Immature natural killer cell (primary cell): ENCODE data around the gene HTATIP2. TPM values are rescaled to one million over a fixed set of nuclear protein-coding genes. Genes with fewer than 3 reads are reported as not detected.
A peak's percentile ranks its signal among the peaks of the same experiment; 100 is the strongest.
"Not testable (repeated sequence)": the region's sequence is repeated elsewhere in the genome, so short reads cannot be mapped to it uniquely, and the experiment has no call there.

Experiments
- DNase-seq, 3 donors: peaks; one replicate each; pipeline ENCODE4 v3.0.0; 2022; ENCODE audit warnings: mixed read lengths in 1 of 3
- H3K27ac Mint-ChIP-seq, 6 donors: one replicate each; pipeline ENCODE4 v1.8.0; 2020; ENCODE audit warnings: mixed read lengths in 6 of 6, mild to moderate bottlenecking in 5 of 6, inconsistent platforms in 4 of 6, moderate library complexity in 3 of 6
- H3K27me3 Mint-ChIP-seq, 3 donors: one replicate each; pipeline ENCODE4 v1.8.0; 2020 to 2021; ENCODE audit warnings: low read depth in 3 of 3, mild to moderate bottlenecking in 3 of 3, mixed read lengths in 3 of 3, moderate library complexity in 3 of 3, inconsistent platforms in 1 of 3
- H3K36me3 Mint-ChIP-seq, 3 donors: one replicate each; pipeline ENCODE4 v1.8.0; 2020; ENCODE audit warnings: mixed read lengths in 3 of 3, inconsistent platforms in 2 of 3, mild to moderate bottlenecking in 2 of 3
- H3K4me1 Mint-ChIP-seq, 2 donors: one replicate each; pipeline ENCODE4 v1.8.0; 2020; ENCODE audit warnings: inconsistent platforms in 2 of 2, mild to moderate bottlenecking in 2 of 2, mixed read lengths in 2 of 2, moderate library complexity in 1 of 2
- H3K4me3 Mint-ChIP-seq, 5 donors: one replicate each; pipeline ENCODE4 v1.8.0; 2020; ENCODE audit warnings: mild to moderate bottlenecking in 5 of 5, mixed read lengths in 5 of 5, inconsistent platforms in 3 of 5, moderate library complexity in 3 of 5
- H3K9me3 Mint-ChIP-seq, 6 donors: one replicate each; pipeline ENCODE4 v1.8.0; 2020; ENCODE audit warnings: mild to moderate bottlenecking in 6 of 6, mixed read lengths in 6 of 6, inconsistent platforms in 4 of 6, moderate library complexity in 3 of 6
- polyA plus RNA-seq, 3 donors: library from polyadenylated mRNA; unstranded; fragments of 300-500 nt; fragmentation: Illumina TruSeq; gene quantifications; one replicate each; pipeline ENCODE4 v1.2.3, GENCODE V29; 2021

HTATIP2 gene
- polyA plus RNA-seq, 3 donors from 2014 or later, result 61.2 to 67.9 (median 61.6) TPM

DNA sequence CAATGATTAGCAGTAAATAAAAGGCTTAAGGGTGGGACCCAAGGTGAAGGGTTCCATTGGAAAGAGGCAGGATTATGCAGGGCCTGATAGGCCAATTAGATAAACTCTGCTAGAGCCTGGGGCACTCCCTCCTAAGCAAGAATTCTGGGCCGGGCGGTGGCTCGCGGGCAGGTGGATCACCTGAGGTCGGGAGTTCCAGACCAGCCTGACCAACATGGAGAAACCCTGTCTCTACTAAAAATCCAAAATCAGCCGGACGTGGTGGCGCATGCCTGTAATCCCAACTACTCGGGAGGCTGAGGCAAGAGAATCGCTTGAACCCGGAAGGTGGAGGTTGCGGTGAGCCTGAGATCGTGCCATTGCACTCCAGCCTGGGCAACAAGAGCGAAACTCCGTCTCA, 22.5 kb downstream of the HTATIP2 start:
- DNase-seq, H3K9me3 Mint-ChIP-seq: not testable (repeated sequence)
- Mint-ChIP-seq H3K4me3 (peak overlapping the region; percentile 60 to 99 (median 98)), H3K36me3 (peaks cover 0 to 19% (median 7%) of the 10 kb centered on the region in 3 donors), H3K27me3 (peaks cover 7 to 13% (median 13%) of the 10 kb centered on the region in 3 donors), H3K27ac (peak overlapping the region; percentile 62 to 100 (median 86)), H3K4me1 (peaks cover 22 to 26% of the 10 kb centered on the region in 2 donors)

DNA sequence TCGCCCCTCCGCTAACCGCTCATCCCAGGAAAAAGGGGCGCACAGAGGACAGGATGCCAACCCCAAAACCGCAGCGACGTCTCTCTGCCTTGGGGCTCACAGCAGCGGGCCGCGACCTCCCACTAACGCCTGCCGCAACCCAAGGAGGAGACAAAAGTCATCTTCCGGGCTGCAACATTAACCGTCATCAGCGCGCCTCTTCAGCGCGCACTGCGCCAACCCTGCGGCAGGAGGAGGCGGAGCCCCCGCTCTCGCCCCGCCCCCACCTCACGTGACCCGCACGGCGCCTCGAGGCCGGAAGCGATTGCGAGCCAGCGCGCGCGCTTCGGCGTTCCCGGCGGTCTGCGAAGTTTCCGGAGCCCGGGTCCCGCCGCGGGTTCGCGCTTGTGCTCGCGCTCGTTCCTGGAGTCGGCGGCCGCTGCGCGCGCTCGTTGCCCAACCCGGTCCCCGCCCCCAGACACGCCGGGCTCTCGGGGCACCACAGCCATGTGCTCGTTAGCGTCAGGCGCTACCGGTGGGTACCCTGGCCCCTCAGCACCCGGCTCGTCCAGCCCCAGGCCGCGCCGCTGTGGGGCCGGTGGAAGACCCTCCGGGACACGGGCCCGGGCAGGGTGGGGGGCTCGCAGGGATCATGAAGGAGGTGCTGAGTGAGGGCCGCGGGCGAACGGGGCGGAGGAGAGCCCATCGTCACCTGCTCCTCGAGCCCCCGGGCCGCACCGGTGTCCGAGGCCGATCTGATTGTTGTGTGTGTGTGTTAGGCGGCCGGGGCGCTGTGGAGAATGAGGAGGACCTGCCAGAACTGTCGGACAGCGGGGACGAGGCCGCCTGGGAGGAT, 24.0 kb downstream of the HTATIP2 start, which contains the start of gene PRMT3:
PRMT3 (plus strand) TSS at position 456 of the 835 bp plus-strand sequence; CDS start at position 487, 31 bp downstream.
- Mint-ChIP-seq H3K4me1 (peaks cover 22 to 26% of the 10 kb centered on the region in 2 donors), H3K27me3 (peaks cover 7 to 13% (median 13%) of the 10 kb centered on the region in 3 donors), H3K36me3 (peaks cover 0 to 12% (median 0%) of the 10 kb centered on the region in 3 donors), H3K4me3 (peak within 1 kb of the TSS; percentile 95 to 99 (median 99)), H3K9me3 (no peaks in the 10 kb centered on the region), H3K27ac (peak within 1 kb of the TSS; percentile 96 to 100 (median 99))
- peak; percentile 97 to 98 (median 98) for DNase-seq

DNA sequence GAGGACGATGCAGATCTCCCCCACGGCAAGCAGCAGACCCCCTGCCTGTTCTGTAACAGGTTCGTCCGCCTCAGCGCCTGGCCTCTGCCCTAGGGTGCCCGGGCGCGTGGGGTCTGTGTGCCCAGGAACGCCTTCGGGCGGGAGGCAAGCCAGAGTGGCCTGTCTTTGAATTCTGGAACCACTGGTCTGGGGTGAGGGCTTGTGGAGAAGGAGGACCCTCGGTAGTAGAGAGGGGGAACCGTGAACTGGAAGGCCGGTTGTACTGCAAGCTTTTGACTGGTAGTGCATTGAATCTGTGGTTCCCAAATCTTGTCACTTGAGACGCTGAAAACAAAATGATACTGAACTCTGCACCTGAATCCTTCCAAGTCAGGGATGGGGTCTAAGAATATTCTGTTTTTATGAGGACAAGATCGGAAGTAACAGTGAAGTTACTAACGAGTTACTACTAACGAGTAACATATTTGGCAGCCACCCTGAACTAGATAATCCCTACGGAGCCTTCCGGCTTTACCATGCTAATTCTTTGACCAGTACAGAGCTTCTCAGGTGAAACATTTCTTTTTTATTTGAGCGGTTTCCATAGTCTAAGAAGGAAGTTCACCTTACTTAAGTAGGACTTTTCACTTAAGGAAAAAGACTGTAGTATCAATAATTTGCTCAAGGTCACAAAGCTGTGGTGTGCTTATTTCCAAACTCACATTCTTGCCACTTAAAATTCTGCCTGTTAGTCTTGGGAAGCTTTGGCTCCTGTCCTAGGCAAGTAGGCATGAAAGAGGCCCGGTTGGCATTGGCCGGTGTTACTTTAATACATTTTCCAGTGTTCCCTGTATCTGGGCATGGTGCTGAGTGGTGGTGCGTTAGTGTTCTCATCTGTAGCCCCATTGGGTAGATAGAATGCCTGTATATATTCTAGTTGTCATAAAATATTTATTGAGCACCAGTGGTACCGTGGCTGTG, 24.9 kb downstream of the HTATIP2 start:
- H3K27ac Mint-ChIP-seq, result peak overlapping the region; percentile 93 to 99 (median 95)
- no peaks in the 10 kb centered on the region for H3K9me3 Mint-ChIP-seq
- no peak for DNase-seq

DNA sequence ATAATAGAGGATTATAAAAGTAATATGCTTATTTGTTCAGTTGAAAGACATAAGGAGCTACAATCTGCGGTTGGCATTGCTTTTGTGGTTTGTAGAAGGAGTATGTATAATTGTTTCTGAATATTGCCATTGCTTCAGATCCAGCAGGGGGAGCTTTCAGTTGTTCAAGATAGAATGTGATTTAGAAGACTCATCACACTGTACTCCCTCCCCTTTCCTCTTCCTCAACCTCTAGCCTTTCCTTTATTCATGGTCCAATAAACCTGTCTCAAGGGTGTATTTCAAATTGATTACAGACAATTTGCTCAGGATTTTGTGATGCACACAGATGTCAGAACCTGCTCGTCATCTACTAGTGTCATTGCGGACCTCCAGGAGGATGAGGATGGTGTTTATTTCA, 33.8 kb downstream of the HTATIP2 start:
- peak; percentile 5 to 24 (median 14) for DNase-seq

More for the DNA sequence above, 24.9 kb downstream of the HTATIP2 start:
- Mint-ChIP-seq H3K36me3 (peaks cover 0 to 11% (median 0%) of the 10 kb centered on the region in 3 donors), H3K27me3 (peaks cover 7 to 13% (median 13%) of the 10 kb centered on the region in 3 donors), H3K4me1 (peaks cover 22 to 26% of the 10 kb centered on the region in 2 donors), H3K4me3 (peak overlapping the region; percentile 95 to 99 (median 99))

DNA sequence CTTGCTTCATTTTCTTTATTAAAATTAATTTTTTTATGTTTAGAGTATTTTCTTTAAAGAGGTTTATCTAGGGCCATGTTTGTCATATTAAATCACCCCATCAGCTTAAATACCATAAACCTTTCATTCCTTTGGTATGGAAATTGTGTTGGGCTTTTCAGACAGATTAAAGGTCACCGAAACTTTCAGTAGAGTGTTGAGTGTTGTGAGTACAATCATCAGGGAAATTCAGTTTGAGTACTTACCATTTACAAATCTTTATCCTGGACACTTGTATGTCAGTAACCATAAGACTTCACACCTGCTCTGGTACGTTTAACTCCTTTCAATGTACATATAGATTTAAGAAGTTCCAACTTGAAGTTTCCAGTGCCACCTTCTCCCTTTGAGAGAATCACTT, 36.0 kb downstream of the HTATIP2 start:
- H3K4me3 Mint-ChIP-seq, result no peak overlapping the region
- H3K36me3 Mint-ChIP-seq, result peaks cover 3 to 28% (median 20%) of the 10 kb centered on the region in 3 donors
- no peaks in the 10 kb centered on the region for H3K9me3 Mint-ChIP-seq
- peaks cover 2 to 12% of the 10 kb centered on the region in 2 donors for H3K4me1 Mint-ChIP-seq
- H3K27me3 Mint-ChIP-seq, result no peaks in the 10 kb centered on the region
- DNase-seq, result no peak
- no peak overlapping the region for H3K27ac Mint-ChIP-seq

More for the DNA sequence above, 33.8 kb downstream of the HTATIP2 start:
- Mint-ChIP-seq H3K4me1 (peaks cover 2 to 12% of the 10 kb centered on the region in 2 donors), H3K9me3 (no peaks in the 10 kb centered on the region), H3K27me3 (no peaks in the 10 kb centered on the region), H3K27ac (peak overlapping the region in 1 of 6 donors; percentile 18), H3K36me3 (peaks cover 3 to 30% (median 21%) of the 10 kb centered on the region in 3 donors), H3K4me3 (no peak overlapping the region)

DNA sequence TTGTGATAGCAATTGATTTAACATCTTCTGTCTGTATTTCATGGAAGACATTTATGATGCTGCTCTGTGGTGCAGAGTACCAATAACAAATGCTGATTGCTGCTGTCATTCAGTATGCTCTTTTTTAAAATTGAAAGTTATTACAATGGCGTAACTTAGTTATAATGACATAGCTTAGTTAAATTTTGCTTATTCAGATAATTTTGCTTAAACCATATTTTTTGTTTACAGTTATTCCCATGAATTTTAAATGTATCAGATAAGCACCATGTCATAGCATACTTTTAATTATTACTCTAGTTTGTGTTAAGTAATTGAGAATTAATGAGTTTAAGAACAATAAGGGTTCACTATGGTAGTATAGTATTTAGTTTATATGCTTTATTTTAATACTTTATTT, 39.5 kb downstream of the HTATIP2 start:
- Mint-ChIP-seq H3K27ac (no peak overlapping the region), H3K4me1 (peaks cover 0 to 5% of the 10 kb centered on the region in 2 donors), H3K36me3 (peaks cover 11 to 32% (median 31%) of the 10 kb centered on the region in 3 donors), H3K4me3 (no peak overlapping the region), H3K9me3 (no peaks in the 10 kb centered on the region), H3K27me3 (peaks cover 0 to 2% (median 0%) of the 10 kb centered on the region in 3 donors)
- DNase-seq, result no peak

DNA sequence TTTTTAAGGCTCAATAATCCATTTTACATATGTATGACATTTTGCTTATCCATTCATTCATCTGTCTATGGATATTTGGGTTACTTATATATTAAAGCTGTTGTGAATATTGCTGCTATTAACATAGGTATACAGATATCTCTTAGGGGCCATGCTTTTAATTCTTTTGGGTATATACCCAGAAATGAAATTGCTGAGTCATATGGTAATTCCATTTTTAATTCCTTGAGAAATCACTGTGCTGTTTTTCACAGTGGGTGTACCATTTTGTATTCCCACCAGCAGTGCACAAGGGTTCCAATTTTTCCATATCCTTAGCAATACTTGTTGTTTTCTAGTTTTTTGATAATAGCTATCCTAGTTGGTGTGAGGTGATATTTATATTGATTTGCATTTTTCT, 43.0 kb downstream of the HTATIP2 start:
- H3K4me1 Mint-ChIP-seq, result no peaks in the 10 kb centered on the region
- no peak overlapping the region for H3K4me3 Mint-ChIP-seq
- H3K27ac Mint-ChIP-seq, result no peak overlapping the region
- no peaks in the 10 kb centered on the region for H3K9me3 Mint-ChIP-seq
- H3K36me3 Mint-ChIP-seq, result peaks cover 8 to 39% (median 25%) of the 10 kb centered on the region in 3 donors
- H3K27me3 Mint-ChIP-seq, result peaks cover 0 to 2% (median 0%) of the 10 kb centered on the region in 3 donors
- DNase-seq, result no peak

DNA sequence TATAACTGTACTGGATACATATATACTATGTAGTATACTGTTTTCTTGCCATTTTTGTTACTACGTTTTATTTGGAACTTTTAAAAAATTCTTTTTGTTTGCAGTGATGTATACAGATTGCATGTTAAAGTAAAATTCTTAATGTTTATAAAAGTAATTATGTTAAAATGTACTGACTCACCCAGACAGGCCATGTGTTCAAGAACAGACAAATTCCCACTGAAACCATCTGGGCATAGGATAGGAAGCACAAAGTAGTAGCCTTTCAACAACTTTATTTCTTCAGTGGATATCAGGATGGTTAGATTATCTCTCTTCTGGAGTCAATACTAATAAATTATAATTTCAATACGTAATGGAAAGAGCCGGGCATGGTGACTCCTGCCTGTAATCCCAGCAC, 43.8 kb downstream of the HTATIP2 start:
- Mint-ChIP-seq H3K36me3 (peaks cover 8 to 45% (median 28%) of the 10 kb centered on the region in 3 donors), H3K27ac (no peak overlapping the region), H3K9me3 (no peaks in the 10 kb centered on the region), H3K4me1 (no peaks in the 10 kb centered on the region), H3K4me3 (no peak overlapping the region), H3K27me3 (peaks cover 0 to 2% (median 0%) of the 10 kb centered on the region in 3 donors)
- DNase-seq, result no peak

DNA sequence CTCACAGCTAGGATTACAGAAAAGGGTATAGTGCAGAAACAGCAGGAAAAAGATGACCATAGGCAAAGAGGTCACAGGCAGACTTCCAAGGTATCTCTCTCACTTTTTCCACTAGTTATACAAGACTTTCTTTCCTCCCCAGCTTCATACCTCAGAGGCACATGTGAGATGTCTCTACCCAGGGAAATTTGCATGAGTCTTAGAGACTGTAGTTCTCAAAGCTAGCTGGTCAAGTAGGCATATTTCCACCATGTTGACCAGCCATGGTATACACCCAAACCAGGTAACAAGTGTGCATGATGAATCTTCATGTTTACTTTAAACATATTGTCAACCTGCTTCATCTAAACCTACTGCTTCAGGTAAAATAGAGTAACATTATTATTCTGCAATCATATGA, 51.9 kb downstream of the HTATIP2 start:
- no peaks in the 10 kb centered on the region for H3K9me3 Mint-ChIP-seq
- H3K4me1 Mint-ChIP-seq, result no peaks in the 10 kb centered on the region
- DNase-seq, result no peak
- H3K27ac Mint-ChIP-seq, result no peak overlapping the region
- H3K27me3 Mint-ChIP-seq, result no peaks in the 10 kb centered on the region
- peaks cover 11 to 49% (median 20%) of the 10 kb centered on the region in 3 donors for H3K36me3 Mint-ChIP-seq
- no peak overlapping the region for H3K4me3 Mint-ChIP-seq

DNA sequence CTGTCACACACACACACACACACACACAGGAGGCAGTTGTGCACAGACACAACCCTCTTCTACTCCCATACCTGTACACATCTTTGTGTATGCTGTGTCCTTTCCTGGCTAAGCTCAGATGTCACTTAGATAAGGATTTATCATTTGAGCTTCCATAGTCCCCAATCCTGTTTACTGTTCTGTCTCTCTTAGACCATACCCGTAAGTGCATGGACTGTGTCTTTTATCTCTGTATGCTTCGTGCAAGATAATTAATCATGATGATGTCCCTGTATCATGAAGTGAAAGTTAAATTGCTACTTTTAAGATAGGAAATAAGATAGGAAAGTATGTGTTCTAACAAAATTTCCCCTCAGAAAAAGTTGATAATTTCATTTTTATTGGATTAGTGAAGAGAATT, 54.3 kb downstream of the HTATIP2 start:
- Mint-ChIP-seq H3K36me3 (peaks cover 18 to 46% (median 25%) of the 10 kb centered on the region in 3 donors), H3K4me3 (no peak overlapping the region), H3K4me1 (no peaks in the 10 kb centered on the region), H3K9me3 (no peaks in the 10 kb centered on the region), H3K27me3 (peaks cover 0 to 1% (median 0%) of the 10 kb centered on the region in 3 donors), H3K27ac (no peak overlapping the region)
- no peak for DNase-seq

DNA sequence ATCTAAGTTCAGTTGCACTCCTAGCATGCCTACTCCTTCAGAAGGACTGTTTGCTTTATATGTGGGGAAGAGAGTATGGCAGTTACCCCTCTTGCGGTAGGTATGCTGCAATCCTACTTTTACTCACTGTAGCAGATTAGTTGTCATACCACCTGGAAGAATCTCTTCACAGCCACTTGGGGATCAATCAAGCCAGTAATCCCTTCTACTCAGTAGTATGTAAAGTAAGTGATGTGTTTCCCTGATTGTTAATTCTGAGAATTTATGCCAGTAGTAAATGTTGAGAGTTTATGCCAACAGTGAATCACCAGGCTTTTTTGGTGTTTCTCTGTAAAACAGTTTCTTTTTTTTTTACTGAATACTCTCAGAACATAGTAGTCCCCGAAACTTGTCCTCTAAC, 58.4 kb downstream of the HTATIP2 start:
- peaks cover 12 to 43% (median 21%) of the 10 kb centered on the region in 3 donors for H3K36me3 Mint-ChIP-seq
- no peak for DNase-seq
- H3K9me3 Mint-ChIP-seq, result no peaks in the 10 kb centered on the region
- no peak overlapping the region for H3K4me3 Mint-ChIP-seq
- H3K4me1 Mint-ChIP-seq, result no peaks in the 10 kb centered on the region
- peaks cover 0 to 1% (median 0%) of the 10 kb centered on the region in 3 donors for H3K27me3 Mint-ChIP-seq
- no peak overlapping the region for H3K27ac Mint-ChIP-seq

DNA sequence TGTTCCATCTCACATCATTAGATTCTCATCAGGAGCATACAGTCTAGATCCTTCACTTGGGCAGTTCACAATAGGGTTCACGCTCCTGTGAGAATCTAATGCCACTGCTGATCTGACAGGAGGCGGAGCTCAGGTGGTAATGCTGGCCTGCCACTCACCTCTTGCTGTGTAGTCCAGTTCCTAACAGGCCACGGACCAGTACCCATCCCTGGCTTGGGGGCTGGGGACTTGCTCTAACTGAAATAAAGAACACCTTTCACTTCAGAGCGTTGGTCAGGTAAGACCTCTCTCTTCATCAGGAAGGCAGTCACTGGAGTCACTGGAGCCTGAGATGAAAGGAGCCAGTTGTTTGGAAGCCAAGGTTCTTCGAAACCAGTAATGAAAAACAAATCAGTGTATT, 65.7 kb downstream of the HTATIP2 start:
- Mint-ChIP-seq H3K27me3 (peaks cover 0 to 1% (median 0%) of the 10 kb centered on the region in 3 donors), H3K4me3 (no peak overlapping the region), H3K36me3 (peaks cover 0 to 14% (median 6%) of the 10 kb centered on the region in 3 donors), H3K4me1 (no peaks in the 10 kb centered on the region), H3K9me3 (no peaks in the 10 kb centered on the region), H3K27ac (peak overlapping the region in 1 of 6 donors; percentile 42)
- no peak for DNase-seq
